GM21529 (cell line): ENCODE results near the gene MACROD2.

Experiments
- ATAC-seq: cut with Tn5 transposase; IDR thresholded peaks from one replicate; pipeline ENCODE4 v1.9.1; 2021; ENCODE audit not compliant: unreplicated experiment

MACROD2 gene

DNA sequence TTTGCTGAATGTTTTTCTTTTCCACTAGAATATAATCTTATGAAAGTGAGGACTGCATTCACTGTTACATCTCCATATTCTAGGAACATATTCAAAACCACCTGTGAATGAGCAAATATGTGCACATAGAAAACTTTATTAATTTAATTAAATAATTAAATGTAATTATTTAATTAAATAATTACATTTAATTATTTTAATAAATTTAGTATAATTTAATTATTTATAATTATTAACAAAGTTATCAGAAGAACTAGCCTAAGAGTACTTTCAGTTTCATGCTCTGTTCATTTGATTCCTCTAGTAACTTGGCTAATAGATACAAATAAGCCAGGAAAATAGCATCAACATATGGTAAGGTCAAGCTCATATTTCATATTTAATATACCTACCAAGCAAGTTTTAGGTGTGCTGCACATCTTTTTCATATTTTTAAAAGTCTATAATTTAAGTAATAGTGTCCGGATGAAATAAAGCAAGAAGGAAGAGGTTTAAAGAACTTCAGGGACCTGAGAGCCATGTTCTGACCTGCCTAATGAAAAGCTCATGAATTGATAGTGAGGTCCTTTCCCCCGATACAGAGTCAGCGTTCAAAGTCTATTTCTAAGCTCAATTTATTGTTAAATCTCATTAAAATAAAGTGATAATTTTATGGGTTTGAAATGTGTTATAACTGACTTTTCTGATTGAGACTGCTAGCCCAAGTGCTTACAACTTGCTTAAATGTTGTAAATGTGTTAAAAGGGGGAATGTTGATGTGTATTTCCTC lies 703.5 kb downstream of the MACROD2 start:
- no peak for ATAC-seq

DNA sequence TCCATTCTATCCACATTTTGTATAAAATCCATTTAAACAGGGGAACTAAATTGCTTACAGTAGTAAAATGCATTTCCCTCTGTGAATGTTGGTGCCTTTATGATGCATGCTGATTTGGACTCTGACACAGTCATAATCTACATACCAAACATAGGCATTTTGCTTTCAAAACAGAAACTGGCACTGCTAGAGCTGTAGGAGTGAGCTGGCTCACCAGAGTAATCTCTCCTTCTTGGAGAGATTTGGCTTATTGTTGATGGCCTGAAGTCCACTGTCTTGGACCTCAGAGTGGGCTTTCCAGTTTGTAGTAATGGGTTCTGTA lies 705.3 kb downstream of the MACROD2 start:
- ATAC-seq = peak; percentile 44

DNA sequence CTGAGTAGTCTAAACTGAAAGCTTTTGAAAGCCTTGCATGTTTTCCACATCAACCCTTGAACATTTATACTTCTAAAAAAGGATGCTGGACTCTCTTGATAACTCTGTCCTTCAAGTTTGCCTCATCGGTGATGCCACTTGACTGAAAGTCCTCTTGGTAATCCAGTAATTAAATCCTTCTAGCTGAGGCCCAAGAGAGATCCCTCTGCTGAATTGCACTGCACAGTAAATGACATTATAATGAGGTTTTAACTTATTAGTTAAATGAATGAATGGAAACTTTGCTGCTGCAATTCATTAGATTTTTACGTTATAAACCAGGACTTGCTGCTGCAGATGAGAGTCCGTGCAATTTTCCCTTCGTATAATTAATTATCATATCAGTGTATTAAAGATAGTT lies 706.0 kb downstream of the MACROD2 start:
- ATAC-seq = no peak

DNA sequence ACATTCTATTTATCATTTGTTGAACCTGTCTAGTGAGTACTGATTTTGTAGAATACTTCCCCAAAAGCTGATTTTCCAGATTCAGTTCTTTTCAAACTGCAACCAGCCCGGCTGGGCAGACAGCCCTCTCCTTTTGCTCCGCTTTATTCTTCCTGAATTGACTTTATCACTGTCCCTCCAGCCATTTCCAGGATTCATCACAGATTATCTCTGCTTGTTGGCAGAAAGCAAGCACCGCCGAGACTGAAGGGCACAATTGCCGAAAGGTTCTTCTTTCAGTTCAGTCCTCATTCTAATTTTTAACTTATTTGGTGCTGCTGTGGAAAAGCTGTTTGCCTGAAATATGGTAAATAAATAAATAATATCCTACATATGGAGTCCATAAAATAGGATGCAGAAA lies 711.2 kb downstream of the MACROD2 start:
- ATAC-seq = no peak

DNA sequence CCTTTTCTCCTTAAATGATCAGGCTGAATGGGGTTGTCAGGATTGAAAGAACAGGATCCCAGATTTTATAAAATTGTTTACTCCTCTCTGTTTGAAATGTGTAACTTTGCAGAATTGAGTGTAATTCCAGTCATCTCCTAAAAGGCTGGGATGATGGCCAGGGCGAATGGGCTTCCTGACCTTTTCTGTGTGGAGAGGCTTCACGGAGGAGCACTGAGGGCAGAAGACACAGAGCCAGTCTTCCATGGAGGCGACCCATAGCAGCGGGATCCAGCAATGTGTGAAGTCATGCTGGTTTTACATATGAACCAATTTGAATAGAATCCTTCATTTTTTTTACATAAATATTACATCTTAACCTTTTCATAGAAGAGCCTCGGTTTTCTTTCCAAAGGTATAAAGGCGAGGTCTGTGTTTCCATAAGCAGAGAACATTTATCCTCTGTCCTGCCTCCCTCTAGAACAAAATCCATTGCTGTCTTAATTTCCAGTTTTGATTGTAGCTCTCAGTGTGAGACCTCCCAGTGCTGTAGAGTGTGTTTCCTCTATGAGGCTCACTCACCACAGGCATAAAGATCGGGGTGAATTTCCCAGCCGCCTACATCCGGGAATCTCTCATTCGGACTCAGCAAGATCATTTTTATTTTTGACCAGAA lies 711.8 kb downstream of the MACROD2 start:
- ATAC-seq = no peak

DNA sequence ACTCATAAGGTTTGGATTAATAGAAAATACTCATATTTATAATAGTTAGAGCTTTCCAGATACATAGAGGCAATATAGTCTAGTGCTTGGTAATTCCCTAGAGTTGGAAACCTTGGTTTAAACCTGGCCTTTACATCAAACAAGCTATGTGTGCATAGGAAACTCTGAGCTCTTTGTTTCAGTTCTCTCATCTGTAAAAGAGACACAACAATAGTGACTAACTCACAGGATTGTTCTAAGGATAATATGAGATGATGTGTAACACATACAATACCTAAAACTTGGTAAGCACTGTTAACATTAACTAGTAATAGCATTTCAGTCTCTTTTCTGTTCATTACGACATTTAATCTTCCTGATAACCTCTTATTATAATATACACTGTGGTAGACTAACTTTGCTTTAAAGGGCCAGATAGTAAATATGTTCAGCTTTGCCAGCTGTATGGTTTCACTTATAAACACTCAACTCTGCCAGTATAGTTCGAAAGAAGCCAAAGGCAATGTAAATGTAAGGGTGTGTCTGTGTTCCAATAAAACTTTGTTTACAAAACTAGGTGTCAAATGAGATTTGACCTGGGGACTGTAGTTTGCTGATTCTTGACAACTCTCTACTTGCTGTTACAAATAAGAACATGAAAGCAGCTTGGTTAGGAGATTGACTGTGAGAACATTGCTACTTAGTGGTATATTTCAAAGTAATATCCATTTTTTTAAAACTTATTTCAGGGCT lies 712.7 kb downstream of the MACROD2 start:
- no peak for ATAC-seq

DNA sequence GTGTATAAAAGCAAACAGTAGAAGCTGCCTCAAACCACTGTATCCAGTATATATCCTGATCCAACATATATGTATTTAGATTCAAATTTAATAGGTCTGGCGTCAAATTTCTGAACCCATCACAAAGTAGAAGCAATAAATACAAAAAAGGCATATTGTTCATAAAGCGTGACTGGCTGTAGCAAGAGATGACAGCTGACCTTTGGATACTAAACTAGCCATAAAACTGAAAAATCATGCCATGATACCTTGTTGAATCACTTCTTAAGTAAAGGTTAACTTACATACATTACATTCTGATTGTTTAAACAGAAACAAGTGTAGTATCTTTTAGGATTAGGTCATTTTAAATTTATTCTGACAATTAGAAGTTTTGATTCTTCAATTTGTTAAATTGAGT lies 714.1 kb downstream of the MACROD2 start:
- ATAC-seq = no peak

DNA sequence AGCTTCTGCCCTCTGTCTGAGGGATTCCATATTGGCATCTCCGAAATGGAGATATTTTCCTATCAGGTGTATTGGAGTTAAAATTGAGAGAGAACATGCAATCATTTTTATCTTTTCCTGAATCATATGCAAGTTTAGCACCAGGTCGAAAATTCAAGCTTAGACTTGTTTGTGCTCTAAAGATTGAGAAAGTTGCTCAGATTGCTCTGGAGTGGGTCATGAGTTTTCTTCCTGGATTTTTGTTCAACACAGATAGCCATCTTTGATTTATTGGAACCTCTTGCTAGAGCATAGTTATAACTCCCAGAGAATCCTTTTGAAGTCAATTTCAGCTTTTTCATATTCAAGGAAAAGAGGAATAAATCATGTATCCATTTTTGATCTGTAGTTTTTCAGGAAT lies 715.6 kb downstream of the MACROD2 start:
- no peak for ATAC-seq

DNA sequence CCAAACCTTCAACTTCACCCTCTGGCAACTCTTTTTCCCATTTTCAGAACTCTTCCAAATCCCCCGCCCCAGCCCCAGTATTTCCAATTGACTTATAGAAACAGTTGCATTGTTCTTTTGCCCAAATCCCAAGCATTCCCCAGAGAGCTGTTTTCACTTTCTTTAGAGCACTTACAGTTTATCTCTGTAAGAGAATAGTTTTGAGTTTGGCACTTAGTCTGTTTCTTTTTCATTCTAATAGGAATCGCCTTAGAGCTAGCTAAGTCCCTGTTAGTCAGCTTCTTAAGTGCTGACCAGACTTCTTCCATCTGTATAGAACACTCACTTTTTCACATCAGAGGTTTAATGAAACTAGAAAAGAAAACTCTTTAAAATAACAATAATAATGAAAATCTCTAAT lies 716.3 kb downstream of the MACROD2 start:
- no peak for ATAC-seq

DNA sequence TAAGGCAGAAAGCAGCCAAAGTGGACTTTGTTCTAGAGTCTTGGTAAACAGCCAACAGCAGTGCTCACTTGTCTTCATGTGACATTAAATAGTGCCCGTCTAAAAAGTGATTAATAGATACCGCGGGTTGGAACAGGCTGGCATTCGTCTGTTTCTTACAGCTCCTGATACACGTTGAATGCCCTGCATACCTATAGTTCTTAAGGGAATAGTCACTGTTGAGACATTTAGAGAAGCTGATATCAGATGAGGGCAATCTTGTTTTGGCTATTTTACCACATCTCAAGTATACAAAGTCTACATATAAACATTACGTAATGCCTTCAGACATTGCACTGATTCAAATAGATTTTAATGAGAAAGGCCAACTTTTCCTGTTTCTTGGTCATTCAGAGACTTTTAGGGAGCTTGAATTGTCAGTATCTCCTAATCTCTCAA lies 717.0 kb downstream of the MACROD2 start:
- no peak for ATAC-seq

DNA sequence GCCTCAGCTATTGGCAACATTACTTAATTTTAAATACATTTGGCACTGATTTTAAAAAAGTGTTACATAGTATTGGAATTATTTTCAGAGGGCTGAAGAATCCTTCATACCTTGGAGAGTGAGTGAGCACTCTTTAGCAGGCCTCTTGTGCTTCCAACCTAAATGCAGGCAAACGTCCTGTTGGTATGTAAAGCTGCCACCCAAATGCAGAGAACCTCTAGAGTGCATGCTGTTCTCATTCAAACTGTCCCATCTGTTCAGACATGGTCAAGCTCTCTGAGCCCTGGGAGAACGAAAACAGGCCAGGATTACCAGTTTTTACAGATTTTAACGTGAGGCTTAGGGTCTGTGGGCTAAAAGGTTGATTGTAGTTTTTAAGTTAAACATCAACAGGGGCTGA lies 720.1 kb downstream of the MACROD2 start:
- ATAC-seq = no peak

DNA sequence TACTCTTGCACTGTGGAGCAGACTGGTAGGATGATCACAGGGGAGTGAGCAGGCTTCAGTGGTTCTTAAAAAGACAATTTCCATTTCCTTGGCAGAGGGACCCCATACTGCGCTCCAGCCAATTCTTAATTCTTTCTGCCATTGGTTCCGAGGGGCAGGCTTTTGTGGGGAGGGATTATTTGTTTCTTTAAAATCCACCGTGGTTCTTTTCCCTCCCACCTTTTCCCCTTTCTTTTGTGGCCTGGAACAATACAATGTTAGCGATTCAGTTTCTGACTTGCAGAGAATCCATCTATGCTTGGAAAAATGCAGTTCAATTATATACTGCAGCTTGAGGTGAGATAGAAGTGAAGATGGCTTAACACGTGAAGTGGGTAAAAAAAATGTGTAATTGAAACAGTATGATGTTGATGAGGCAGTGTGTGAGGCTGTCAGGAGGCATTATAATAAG lies 721.1 kb downstream of the MACROD2 start:
- ATAC-seq = no peak

DNA sequence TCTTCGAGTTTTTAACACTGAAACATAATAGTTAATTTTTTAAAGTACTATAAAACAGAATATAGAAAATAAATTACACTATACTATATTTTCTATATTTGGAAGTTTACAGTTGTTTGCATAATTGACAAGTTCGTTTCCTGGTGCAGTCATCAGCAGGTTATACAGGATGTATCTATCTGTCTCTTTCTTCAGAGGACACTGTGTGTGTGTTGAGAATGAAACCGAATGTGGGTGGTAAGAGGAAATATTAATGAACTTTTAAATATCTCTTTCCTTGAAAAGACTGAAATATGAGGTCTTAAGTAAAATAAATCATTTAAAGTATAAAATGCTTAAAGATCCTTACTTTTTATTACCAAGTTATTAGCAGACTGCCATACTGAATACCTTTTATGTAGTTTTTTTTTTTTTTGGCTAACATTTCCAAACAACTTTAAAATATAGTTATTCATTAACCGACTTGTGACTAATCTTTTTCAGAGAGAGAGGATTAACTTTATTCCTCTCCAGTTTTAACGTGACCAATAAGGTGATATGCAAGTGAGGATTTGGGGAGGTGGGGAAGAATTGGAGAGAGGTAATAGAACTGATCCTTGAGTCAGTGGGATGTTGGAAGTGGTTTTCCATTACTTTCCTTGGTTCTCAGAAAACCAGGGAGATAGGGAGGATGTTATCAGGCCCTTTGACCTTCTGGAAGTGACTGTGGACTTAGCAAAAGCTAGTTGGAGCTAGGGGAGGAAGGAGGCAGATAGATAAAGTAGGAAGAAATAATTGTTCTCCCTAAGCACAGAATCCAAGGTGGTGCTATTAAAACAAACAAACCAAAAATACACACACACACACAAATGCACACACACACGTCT lies 722.1 kb downstream of the MACROD2 start:
- ATAC-seq = peak; percentile 85

DNA sequence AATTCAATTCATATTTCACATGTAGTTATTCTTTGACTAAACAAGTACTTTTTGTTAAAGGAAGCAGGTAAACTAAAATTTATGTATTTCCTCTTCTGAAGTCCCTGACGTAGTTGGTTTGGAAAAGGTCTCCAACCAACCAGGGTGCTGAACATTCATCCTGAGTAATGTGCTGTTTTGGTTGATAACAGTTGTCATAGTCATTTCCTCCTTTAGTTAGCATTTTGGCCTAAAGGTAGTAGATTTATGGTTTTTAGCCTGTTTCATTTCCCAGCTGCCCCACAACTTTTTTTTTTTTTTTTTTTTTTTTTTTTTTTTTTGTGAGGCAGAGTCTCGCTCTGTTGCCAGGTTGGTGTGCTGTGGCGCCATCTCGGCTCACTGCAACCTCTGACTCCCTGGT lies 724.9 kb downstream of the MACROD2 start:
- no peak for ATAC-seq

DNA sequence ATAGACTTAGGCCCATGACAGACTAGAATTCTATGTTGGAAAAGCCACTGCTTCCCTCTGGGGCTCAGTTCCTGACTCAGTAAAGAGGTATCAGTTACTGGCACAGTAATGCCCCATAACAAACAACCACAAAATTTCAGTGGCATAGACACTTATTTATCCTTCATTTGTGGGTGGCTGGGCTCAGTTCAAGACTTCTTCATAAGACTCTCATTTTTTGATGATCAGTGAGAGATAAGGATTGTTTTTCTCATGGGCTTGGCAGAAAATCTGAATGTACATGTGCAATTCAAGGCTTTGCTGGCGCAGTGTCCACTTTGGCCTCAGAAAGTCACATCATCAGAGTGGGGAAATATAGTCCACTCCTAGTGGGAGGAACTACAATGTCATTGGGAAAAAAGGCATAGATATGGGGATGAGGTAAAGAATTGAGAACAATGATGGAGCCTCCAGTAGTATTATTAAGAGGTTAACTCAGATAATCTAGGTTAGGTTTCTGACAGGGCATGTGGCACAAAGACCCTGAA lies 726.7 kb downstream of the MACROD2 start:
- no peak for ATAC-seq

DNA sequence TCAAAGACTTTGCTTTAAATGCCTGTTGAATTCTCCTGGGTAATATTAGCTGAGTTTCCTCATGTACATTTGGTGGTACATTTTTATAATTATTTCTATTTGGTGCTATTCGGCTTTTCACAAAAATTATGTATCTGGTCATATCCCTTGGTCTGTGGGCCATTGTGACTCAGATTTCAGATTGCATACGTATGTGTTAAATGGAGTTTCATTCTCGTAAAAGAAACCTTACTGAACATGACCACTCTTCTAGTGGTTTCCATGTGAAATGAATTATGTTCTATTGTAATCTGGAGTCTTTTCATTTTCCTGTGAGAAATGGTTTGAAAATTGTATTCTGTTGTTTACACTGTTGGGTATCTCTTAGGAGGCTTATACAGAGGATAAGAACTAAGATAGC lies 728.3 kb downstream of the MACROD2 start:
- ATAC-seq = no peak

DNA sequence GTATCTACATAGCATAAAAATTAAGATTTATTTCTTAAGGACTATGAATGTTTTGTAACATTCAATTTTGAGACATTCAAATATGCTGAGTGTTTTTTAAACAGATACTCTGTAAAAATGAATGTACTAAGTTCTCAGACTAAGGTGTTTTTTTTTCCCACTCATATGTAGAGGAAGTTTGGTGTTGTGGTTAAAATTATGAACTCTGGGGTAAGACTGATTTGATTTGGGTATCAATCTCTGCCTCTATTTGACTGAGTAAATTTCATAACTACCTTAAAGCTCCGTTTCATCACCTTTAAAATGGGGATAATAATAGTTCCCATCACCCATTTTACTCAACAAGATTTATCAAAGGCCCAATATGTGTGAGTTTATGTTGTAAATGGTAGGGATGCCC lies 728.7 kb downstream of the MACROD2 start:
- no peak for ATAC-seq

DNA sequence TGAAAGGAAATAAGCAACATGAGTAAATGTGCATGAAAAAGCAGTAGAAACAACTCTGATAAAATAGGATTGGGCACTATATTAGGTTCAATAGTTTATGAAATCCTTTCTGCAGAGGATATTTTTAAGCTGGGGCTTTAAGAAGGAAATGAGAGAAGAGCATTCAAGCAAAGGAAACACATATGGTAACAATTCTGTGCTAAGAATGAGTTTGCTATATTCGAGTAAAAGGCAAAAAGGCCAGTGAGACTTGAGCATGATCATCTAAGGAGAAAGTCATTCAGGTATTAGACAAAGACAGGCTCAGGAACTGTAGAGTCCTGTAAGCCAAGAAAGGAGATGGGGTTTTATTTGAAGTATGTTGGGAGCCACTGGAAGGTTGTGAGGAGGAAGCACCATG lies 729.2 kb downstream of the MACROD2 start:
- peak; percentile 49 for ATAC-seq

DNA sequence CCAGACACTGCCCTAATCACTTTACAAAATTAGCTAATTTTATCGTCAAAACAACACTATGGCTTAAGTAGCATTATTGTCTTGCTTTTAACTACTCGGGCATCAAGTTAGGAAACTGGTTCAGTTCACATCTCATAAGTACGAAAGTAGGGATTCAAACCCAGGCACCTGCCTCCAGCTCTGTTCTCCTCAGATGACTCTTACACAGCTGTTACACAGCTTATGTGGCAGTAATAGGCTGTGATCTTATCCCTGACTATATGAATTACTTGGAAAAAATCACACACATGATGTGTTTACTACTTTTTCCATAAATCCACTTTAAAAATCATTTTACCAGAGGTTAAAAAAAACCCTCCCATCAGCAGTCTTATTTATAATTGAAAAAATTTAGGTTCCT lies 731.3 kb downstream of the MACROD2 start:
- no peak for ATAC-seq

DNA sequence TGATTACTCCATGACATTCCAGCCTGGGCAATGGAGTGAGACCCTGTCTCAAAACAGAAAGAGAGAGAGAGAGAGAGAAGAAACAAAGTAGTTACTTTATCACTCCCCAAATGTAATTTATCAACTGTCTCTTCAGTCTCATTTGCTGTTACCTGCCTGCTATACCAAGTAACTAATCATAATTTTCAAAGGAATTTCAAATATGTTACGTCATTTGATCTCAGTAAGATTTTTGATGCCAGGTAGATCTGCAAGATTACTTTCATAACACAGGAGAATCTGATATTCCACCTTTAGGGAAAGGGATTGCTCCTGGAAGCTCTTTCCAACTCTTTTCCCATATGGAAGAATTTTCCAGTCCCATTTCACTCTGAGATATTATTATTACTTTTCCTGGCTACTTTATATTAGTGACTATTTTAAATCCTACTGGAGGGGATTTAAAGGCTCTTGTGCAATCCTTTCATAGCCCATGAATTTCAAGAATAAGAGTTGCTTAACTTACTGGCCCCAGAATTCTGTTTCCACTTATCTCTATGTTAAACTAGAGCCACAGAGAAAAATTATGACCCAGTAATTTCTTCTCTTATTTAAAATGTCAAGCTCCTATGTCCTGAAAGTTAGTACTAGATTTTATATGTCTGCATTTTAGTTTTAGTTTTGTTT lies 732.3 kb downstream of the MACROD2 start:
- no peak for ATAC-seq
